Bronchial epithelial cell (primary cell): Measurements from ENCODE around the gene AFF1. TPM values are rescaled to one million over a fixed set of nuclear protein-coding genes. Genes with fewer than 3 reads are reported as not detected.
A peak's percentile ranks its signal among the peaks of the same experiment; 100 is the strongest.

ENCODE experiments used
- DNase-seq: peaks from one replicate; pipeline ENCODE4 v3.0.0-alpha.2; 2010; ENCODE audit warnings: low read depth
- FAIRE-seq: peaks from 2 replicates; lab custom pipeline; 2011; peaks lifted over from hg19 to GRCh38; lab: Jason Lieb, UNC
- H3K27me3 ChIP-seq: 2 replicates; pipeline ENCODE4 v1.5.1; 2011; ENCODE audit warnings: low read length; ENCODE audit not compliant: control insufficient read depth, insufficient read depth
- H3K36me3 ChIP-seq: 2 replicates; pipeline ENCODE4 v1.5.1; 2011; ENCODE audit warnings: low read length; ENCODE audit not compliant: control insufficient read depth, insufficient read depth
- H3K4me3 ChIP-seq: 2 replicates; pipeline ENCODE4 v1.5.1; 2011; ENCODE audit warnings: mild to moderate bottlenecking, low read depth, low read length, control low read depth
- total RNA-seq: library from RNA; depleted of rRNA; stranded (reverse); fragments of >200 nt; gene quantifications from 2 replicates; pipeline ENCODE4 v1.2.1, GENCODE V29; 2014
- TF ChIP-seq, protein P1 (sequence below): IDR thresholded peaks from 2 replicates; pipeline ENCODE4 v1.5.1; 2011; ENCODE audit warnings: mild to moderate bottlenecking, moderate library complexity, low read length, control low read depth, inconsistent platforms; ENCODE audit not compliant: insufficient read depth, severe bottlenecking

Gene AFF1
- total RNA-seq, 1 donor from 2014 or later: 9.2 TPM

- Histone ChIP-seq H3K4me3 (no peak overlapping the region), H3K27me3 (no peaks in the 10 kb centered on the region), H3K36me3 (no peaks in the 10 kb centered on the region)
- FAIRE-seq: no peak
- TF ChIP-seq, protein P1, sequence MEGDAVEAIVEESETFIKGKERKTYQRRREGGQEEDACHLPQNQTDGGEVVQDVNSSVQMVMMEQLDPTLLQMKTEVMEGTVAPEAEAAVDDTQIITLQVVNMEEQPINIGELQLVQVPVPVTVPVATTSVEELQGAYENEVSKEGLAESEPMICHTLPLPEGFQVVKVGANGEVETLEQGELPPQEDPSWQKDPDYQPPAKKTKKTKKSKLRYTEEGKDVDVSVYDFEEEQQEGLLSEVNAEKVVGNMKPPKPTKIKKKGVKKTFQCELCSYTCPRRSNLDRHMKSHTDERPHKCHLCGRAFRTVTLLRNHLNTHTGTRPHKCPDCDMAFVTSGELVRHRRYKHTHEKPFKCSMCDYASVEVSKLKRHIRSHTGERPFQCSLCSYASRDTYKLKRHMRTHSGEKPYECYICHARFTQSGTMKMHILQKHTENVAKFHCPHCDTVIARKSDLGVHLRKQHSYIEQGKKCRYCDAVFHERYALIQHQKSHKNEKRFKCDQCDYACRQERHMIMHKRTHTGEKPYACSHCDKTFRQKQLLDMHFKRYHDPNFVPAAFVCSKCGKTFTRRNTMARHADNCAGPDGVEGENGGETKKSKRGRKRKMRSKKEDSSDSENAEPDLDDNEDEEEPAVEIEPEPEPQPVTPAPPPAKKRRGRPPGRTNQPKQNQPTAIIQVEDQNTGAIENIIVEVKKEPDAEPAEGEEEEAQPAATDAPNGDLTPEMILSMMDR: no peak
- no peak for DNase-seq
Measured at GRCh38 chr4:86893136-86893535, 41.7 kb upstream of the AFF1 start.

GRCh38 chr4:86894455-86894854, 40.4 kb upstream of the AFF1 start:
- no peaks in the 10 kb centered on the region for H3K36me3 ChIP-seq
- no peaks in the 10 kb centered on the region for H3K27me3 ChIP-seq
- TF ChIP-seq, protein P1: no peak
- DNase-seq (peak; percentile 75), FAIRE-seq (no peak)
- no peak overlapping the region for H3K4me3 ChIP-seq

GRCh38 chr4:86895692-86896488, 38.9 kb upstream of the AFF1 start:
- Histone ChIP-seq H3K4me3 (no peak overlapping the region), H3K27me3 (no peaks in the 10 kb centered on the region), H3K36me3 (no peaks in the 10 kb centered on the region)
- DNase-seq (peak; percentile 73), FAIRE-seq (no peak)
- TF ChIP-seq, protein P1: peak; percentile 49

DNA sequence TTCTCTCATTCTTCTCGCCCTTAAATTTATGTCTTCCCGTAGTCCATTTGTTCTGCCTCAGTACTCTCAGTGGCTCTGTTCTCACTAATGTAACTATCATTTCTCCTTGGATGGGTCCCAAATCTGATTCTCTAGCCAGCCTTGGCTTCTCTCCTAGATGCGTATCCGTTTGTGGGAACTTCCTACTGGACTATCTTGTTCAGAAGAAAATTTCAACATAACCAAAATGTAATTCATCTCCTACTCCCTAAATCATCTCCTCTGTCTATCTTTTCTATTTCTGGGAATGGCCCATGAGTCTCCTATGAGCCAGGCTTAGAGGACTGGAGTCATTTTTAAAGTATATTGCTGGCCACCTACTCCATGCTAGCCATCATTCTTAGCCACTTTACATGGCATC, 38.2 kb upstream of the AFF1 start:
- Histone ChIP-seq H3K36me3 (no peaks in the 10 kb centered on the region), H3K27me3 (no peaks in the 10 kb centered on the region), H3K4me3 (no peak overlapping the region)
- TF ChIP-seq, protein P1: no peak
- DNase-seq (no peak), FAIRE-seq (no peak)

DNA sequence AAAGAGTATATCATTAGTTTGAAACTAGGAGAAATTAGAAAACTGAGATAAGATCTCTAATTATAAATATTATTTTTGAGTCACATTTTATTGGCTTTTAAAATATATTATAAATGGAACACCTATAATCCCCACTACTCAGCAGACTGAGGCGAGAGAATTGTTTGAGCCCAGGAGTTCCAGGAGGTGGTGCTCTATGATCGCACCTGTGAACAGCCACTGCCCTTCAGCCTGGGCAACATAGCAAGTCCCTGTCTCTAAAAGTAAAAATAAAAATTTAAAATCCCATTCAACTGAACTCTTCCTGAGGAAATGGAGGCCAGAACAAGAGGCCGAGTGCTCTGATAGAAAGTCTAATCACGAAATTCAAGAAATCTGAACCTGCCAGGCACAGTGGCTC, 36.2 kb upstream of the AFF1 start:
- H3K27me3 ChIP-seq: no peaks in the 10 kb centered on the region
- H3K4me3 ChIP-seq: no peak overlapping the region
- DNase-seq (no peak), FAIRE-seq (no peak)
- TF ChIP-seq, protein P1: peak; percentile 37
- no peaks in the 10 kb centered on the region for H3K36me3 ChIP-seq
